OCI-LY7 (cell line): ENCODE measurements around the gene NCKAP5.

Source experiments
- EZH2phosphoT487 ChIP-seq: fragments of 200-600 bp; sonication (generic); IDR thresholded peaks from 2 replicates; pipeline ENCODE4 v1.6.1; 2018; ENCODE audit warnings: low read depth, borderline replicate concordance, mild to moderate bottlenecking, mixed run types, antibody characterized with exemption, low read length, moderate library complexity, mixed read lengths
- TF ChIP-seq, protein P1 (sequence below): fragments of 200-600 bp; sonication (generic); conservative IDR thresholded peaks from 2 replicates; pipeline ENCODE4 v1.5.1; 2014; ENCODE audit warnings: mild to moderate bottlenecking, antibody characterized with exemption, low read length, moderate library complexity, mixed read lengths

DNA sequence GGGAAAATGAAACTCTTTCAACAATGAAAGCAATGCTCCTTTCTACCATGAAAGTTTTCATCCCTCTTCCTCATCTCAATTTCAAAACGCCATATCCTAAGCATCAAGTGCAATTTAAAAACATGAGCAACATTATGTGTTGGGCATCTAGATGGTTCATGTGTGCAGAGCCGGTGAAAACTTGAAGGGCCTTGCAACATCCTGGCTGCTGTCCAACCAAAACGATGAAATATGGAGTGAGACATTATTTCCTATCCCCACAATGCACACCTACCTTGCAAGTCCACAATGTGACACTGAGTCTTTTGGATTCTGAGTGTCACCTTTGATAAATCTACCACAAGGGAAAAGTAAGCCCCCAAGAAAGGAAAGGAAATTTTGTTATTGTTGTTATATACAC is 110.0 kb downstream of the NCKAP5 start:
- TF ChIP-seq EZH2phosphoT487, result no peak
- TF ChIP-seq, protein P1, sequence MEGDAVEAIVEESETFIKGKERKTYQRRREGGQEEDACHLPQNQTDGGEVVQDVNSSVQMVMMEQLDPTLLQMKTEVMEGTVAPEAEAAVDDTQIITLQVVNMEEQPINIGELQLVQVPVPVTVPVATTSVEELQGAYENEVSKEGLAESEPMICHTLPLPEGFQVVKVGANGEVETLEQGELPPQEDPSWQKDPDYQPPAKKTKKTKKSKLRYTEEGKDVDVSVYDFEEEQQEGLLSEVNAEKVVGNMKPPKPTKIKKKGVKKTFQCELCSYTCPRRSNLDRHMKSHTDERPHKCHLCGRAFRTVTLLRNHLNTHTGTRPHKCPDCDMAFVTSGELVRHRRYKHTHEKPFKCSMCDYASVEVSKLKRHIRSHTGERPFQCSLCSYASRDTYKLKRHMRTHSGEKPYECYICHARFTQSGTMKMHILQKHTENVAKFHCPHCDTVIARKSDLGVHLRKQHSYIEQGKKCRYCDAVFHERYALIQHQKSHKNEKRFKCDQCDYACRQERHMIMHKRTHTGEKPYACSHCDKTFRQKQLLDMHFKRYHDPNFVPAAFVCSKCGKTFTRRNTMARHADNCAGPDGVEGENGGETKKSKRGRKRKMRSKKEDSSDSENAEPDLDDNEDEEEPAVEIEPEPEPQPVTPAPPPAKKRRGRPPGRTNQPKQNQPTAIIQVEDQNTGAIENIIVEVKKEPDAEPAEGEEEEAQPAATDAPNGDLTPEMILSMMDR, result no peak
